GM12873 (cell line): Measurements from ENCODE around the gene SYN1.
A peak's percentile ranks its signal among the peaks of the same experiment; 100 is the strongest.

Experiments
- CTCF ChIP-seq: IDR thresholded peaks from 2 replicates; pipeline ENCODE4 v1.5.1; 2012; ENCODE audit warnings: low read depth, mild to moderate bottlenecking, moderate library complexity, low read length, control low read depth; ENCODE audit not compliant: insufficient read depth; ENCODE audit errors: missing control alignments

SYN1 gene

GRCh38 chrX:47560934-47561658, 58.6 kb downstream of the SYN1 start, which contains the start of gene ARAF:
TSS of gene ARAF (plus strand) at chrX:47561205. CDS start at chrX:47562968, 1,763 bp downstream.
- no peak for TF ChIP-seq CTCF

GRCh38 chrX:47560179-47560933, 59.3 kb downstream of the SYN1 start:
- TF ChIP-seq CTCF, result no peak

GRCh38 chrX:47558436-47558835, 61.2 kb downstream of the SYN1 start:
- no peak for TF ChIP-seq CTCF

- TF ChIP-seq CTCF, result no peak
Measured at GRCh38 chrX:47556045-47556623, 63.5 kb downstream of the SYN1 start.

- TF ChIP-seq CTCF, result no peak
Measured at GRCh38 chrX:47543496-47543895, 76.2 kb downstream of the SYN1 start.

- peak; percentile 40 for TF ChIP-seq CTCF
Measured at GRCh38 chrX:47540754-47541538, 78.7 kb downstream of the SYN1 start.
